Left lung (tissue), 10 donors: Measurements from ENCODE around the gene SAMMSON. TPM values are rescaled to one million over a fixed set of nuclear protein-coding genes. Genes with fewer than 3 reads are reported as not detected.

Experiments used
- ATAC-seq: fragments of 200-7000 bp; cut with Tn5 transposase; one replicate; pipeline ENCODE4 v1.9.1; 2020; ENCODE audit warnings: moderate library complexity
- DNase-seq, 4 donors: peaks; one replicate each; pipeline ENCODE4 v3.0.0-alpha.2; 2013 to 2020
- H3K27ac ChIP-seq, 2 donors: fragments of 200-600 bp; sonication (generic) in 1 of 2; one replicate each; pipeline versions ENCODE4 v1.5.0 to v1.8.0; 2020 to 2021
- H3K27me3 ChIP-seq, 2 donors: fragments of 200-600 bp; sonication (generic) in 1 of 2; one replicate each; pipeline versions ENCODE4 v1.5.0 to v1.8.0; 2020 to 2021
- H3K36me3 ChIP-seq, 2 donors: fragments of 200-600 bp; sonication (generic) in 1 of 2; one replicate each; pipeline versions ENCODE4 v1.5.0 to v1.8.0; 2020 to 2021
- H3K4me1 ChIP-seq, 2 donors: fragments of 200-600 bp; one replicate each; pipeline ENCODE4 v1.8.0; 2021
- H3K4me3 ChIP-seq, 2 donors: fragments of 200-600 bp; sonication (generic) in 1 of 2; one replicate each; pipeline versions ENCODE4 v1.5.0 to v1.8.0; 2020 to 2021; ENCODE audit warnings: mild to moderate bottlenecking in 1 of 2
- H3K9me3 ChIP-seq, 2 donors: fragments of 200-600 bp; sonication (generic) in 1 of 2; one replicate each; pipeline versions ENCODE4 v1.5.0 to v1.8.0; 2020 to 2021
- CTCF ChIP-seq, 2 donors: fragments of 200-600 bp; sonication (generic) in 1 of 2; IDR thresholded peaks; one replicate each; pipeline versions ENCODE4 v1.5.0 to v1.8.0; 2021; ENCODE audit warnings: antibody characterized with exemption in 2 of 2
- intact Hi-C, 2 donors: fragments of 100-400 bp; cut with DNase I; formaldehyde crosslinking; loops; one replicate each; pipeline versions ENCODE4 v1.11.2 to v1.14.2; 2022
- polyA plus RNA-seq, 6 donors: library from polyadenylated mRNA; unstranded; fragments of 120-200 nt; gene quantifications; one replicate each; pipeline ENCODE4 v1.2.1, GENCODE V29; 2013; ENCODE audit not compliant: insufficient read length in 6 of 6
- total RNA-seq, 2 donors: library from RNA; stranded (reverse); fragmentation: NEBNext Ultra II Directional; extraction: Animal tissue kit (Norgen Biotek cat#: 25700); gene quantifications; one replicate each; pipeline ENCODE4 v1.2.1, GENCODE V29; 2021
- donor health status: DM: no; HTN: yes; CAD: no.
- donor health status: DM: no; HTN: no; CAD: no.

The SAMMSON gene
- total and polyA plus RNA-seq, 8 donors, result 0.09 to 0.20 (median 0.12) TPM; not detected in 4

GRCh38 chr3:70097084-70097483 is 97.6 kb downstream of the SAMMSON start:
- no peak for DNase-seq
- intact Hi-C loops, result no loop called here
- H3K27ac ChIP-seq, result no peak overlapping the region

DNA sequence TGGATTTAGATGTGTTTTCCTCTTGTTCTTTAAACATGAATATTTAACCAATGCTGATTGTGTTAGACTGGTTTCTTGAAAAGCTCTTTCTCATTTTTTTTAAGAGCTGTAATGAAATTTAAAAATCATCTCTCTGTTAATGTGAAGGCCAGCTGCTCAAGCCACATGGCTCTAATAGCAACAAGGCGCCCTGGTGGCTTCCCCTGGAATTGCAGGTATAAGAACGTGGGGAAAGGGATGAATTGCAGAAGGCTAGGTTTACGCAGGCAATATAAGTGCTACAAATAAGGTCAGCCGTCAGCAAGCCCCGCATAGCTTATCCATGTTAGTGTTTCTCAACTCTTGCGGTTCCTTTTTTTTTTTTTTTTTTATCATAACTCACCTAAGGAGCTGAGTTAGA is 108.5 kb downstream of the SAMMSON start:
- DNase-seq (no peak), ATAC-seq (peak; percentile 41)
- Histone ChIP-seq H3K4me1 (no peaks in the 10 kb centered on the region), H3K27me3 (no peaks in the 10 kb centered on the region), H3K36me3 (no peaks in the 10 kb centered on the region), H3K27ac (no peak overlapping the region), H3K4me3 (no peak overlapping the region), H3K9me3 (no peaks in the 10 kb centered on the region)
- intact Hi-C loops, result no loop called here
- peak; percentile 40 to 48 for TF ChIP-seq CTCF (IDR thresholded peaks at IDR 0.05)

More at GRCh38 chr3:70097084-70097483, 97.6 kb downstream of the SAMMSON start:
- no peaks in the 10 kb centered on the region for H3K9me3 ChIP-seq
- TF ChIP-seq CTCF (IDR thresholded peaks at IDR 0.05), result no peak
- no peaks in the 10 kb centered on the region for H3K4me1 ChIP-seq
- no peaks in the 10 kb centered on the region for H3K36me3 ChIP-seq
- H3K27me3 ChIP-seq, result no peaks in the 10 kb centered on the region
- H3K4me3 ChIP-seq, result no peak overlapping the region
- ATAC-seq, result no peak

- no peak for ATAC-seq
- H3K27me3 ChIP-seq, result no peaks in the 10 kb centered on the region
- DNase-seq, result no peak
- H3K9me3 ChIP-seq, result no peaks in the 10 kb centered on the region
- H3K4me3 ChIP-seq, result no peak overlapping the region
- no peak overlapping the region for H3K27ac ChIP-seq
- TF ChIP-seq CTCF (IDR thresholded peaks at IDR 0.05), result no peak
- H3K36me3 ChIP-seq, result no peaks in the 10 kb centered on the region
- intact Hi-C loops, result no loop called here
- no peaks in the 10 kb centered on the region for H3K4me1 ChIP-seq
Observed at GRCh38 chr3:70108546-70108945, 109.0 kb downstream of the SAMMSON start.

DNA sequence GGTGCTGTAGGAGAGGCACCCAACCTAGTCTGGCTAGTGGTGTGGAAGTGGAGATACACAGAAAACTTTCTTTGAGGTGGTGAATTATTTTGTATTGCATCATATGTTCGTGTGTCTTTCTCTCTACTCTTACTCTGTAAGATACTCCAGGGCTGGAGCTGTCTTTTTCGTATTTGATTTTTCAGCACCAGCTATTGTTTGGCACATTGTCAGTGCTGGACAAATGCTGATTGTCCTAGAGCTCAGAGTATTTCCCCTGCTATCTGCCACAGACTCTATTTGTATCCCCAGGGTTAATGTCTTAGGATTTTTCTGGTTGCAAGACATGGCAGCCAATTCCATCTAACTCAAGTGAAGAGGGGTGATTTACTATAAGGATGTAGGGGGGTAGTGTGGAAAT is 110.5 kb downstream of the SAMMSON start:
- Histone ChIP-seq H3K36me3 (no peaks in the 10 kb centered on the region), H3K4me3 (no peak overlapping the region), H3K4me1 (no peaks in the 10 kb centered on the region), H3K27ac (no peak overlapping the region), H3K27me3 (no peaks in the 10 kb centered on the region), H3K9me3 (no peaks in the 10 kb centered on the region)
- no peak for TF ChIP-seq CTCF (IDR thresholded peaks at IDR 0.05)
- ATAC-seq, result no peak
- DNase-seq, result no peak
- intact Hi-C loops, result no loop called here

- H3K4me1 ChIP-seq, result no peaks in the 10 kb centered on the region
- no peak overlapping the region for H3K27ac ChIP-seq
- intact Hi-C loops, result no loop called here
- no peak overlapping the region for H3K4me3 ChIP-seq
- H3K27me3 ChIP-seq, result no peaks in the 10 kb centered on the region
- no peak for TF ChIP-seq CTCF (IDR thresholded peaks at IDR 0.05)
- no peaks in the 10 kb centered on the region for H3K36me3 ChIP-seq
- DNase-seq (no peak), ATAC-seq (no peak)
- H3K9me3 ChIP-seq, result no peaks in the 10 kb centered on the region
Observed at GRCh38 chr3:70111411-70111810, 111.9 kb downstream of the SAMMSON start.
